Measurements from ENCODE around the gene DDX17.
"Not testable (repeated sequence)": the region's sequence is repeated elsewhere in the genome, so short reads cannot be mapped to it uniquely, and the experiment has no call there.

DDX17 gene

DNA sequence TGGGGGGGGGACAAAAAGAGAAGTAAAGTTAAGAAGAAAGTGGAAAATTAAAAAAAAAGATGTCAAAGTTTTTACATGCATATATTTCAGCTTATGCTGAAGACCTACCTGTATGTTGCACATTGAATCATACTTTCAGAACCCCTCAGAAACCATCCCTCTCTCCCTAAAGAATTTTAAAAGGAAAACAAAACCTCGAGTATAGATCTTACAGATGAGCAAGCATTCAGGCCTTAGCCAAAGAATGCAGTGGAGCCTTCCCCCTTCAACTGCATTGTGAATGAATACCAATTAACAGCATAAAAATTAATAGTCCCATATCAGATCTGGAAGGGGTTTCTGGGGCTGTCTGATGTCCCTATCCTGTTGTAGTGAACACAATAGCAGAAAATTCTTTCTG, 21.9 kb downstream of the DDX17 start:
- no peaks in the 10 kb centered on the region for H3K27me3 Mint-ChIP-seq
- CTCF ChIA-PET, result no interaction called here
- peaks cover 70% of the 10 kb centered on the region for H3K36me3 Mint-ChIP-seq
- H3K9me3 Mint-ChIP-seq, result no peaks in the 10 kb centered on the region
- H3K4me3 Mint-ChIP-seq, result no peak overlapping the region
- no peak for DNase-seq
- peaks cover 23% of the 10 kb centered on the region for H3K4me1 Mint-ChIP-seq
- no peak overlapping the region for H3K27ac Mint-ChIP-seq

DNA sequence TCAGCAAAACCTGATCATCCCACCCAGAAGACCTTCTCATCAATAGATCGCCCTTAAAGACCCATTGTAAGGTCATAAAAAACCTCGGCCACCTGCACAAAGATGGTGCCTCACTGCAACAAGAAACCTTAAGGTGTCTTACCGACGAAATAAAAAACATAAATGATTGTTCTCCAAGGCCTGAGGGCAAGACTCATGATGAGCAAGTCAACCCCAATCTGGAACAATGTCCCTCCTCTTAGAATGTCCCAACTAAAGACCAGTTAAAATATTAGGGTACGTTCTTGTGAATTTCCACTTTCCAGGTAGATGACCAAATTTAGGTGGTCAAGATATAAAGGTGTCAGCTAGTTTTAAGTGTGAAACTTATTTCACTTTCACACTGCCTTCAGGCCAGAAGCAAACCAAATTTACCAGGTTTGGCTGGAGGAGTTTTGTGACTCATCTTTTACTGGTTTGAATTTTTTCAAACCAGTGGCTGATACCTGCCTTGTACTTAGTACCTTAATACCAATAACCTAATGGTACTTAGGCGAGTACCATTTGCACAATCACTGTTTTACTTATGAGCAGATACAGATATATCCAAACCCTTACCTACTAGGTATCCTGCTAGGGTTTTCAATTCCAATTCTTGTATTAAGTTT, 23.3 kb downstream of the DDX17 start:
- Mint-ChIP-seq H3K4me3 (no peak overlapping the region), H3K27me3 (no peaks in the 10 kb centered on the region), H3K27ac (no peak overlapping the region), H3K36me3 (peaks cover 59% of the 10 kb centered on the region), H3K9me3 (no peaks in the 10 kb centered on the region), H3K4me1 (peaks cover 17% of the 10 kb centered on the region)
- CTCF ChIA-PET, result no interaction called here
- no peak for DNase-seq

DNA sequence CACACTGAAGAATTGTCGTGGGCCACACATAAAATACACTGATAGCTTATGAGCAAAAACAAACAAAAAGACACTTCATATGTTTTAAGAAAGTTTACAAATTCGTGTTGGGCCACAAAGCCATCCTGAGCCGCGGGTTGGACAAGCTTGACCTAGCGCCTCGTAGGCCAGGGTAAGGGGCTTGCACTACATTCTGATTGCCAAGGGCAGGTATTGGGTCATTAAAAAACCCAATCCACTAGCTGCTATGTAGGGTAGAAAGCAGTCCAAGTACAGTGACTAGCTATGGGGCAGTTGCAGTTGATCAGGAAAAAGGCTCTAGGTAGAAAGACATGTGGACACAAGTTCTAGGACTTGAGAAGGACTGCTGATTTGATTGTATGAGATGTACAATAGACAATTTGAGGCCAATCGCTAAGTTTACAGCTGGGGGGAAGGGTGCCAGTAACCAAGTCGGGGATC, 24.2 kb downstream of the DDX17 start:
- CTCF ChIA-PET, result interaction anchor here (1.0 kb wide), 1 partner anchor 90 kb away, joined by 3 read pairs; no protein-coding TSS in a partner anchor
- Mint-ChIP-seq H3K27ac (no peak overlapping the region), H3K36me3 (peaks cover 57% of the 10 kb centered on the region), H3K4me1 (peaks cover 16% of the 10 kb centered on the region), H3K9me3 (no peaks in the 10 kb centered on the region), H3K27me3 (no peaks in the 10 kb centered on the region), H3K4me3 (no peak overlapping the region)
- no peak for DNase-seq

DNA sequence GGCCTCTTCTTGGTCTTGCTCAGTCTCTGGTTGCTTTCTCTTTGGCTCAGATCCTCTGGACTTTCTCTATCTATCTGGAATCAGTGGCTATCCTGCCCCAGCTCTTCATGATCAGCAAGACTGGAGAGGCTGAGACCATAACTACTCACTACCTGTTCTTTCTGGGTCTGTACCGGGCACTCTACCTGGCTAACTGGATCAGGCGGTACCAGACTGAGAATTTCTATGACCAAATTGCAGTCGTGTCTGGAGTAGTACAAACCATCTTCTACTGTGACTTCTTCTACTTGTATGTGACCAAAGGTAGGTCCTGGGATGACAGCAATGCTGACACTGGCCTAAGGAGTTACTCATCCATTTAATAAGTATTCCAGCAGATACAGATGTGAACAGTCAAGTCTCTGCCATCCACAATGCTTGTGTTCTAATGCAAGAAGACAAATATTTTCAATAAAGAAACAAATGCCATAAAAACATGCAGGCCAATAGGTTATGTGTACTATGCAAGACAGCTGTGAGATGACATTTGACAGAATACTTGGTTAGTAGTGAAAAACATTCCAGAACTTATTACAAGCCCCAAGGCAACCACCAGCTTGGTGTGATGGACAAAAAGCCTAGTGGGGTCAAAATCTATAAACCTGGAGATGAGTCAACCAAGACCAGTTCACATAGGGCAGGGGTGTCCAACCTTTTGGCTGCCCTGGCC, 24.8 kb downstream of the DDX17 start:
- Mint-ChIP-seq H3K27me3 (no peaks in the 10 kb centered on the region), H3K4me3 (no peak overlapping the region), H3K9me3 (no peaks in the 10 kb centered on the region), H3K4me1 (peaks cover 11% of the 10 kb centered on the region), H3K27ac (peak overlapping the region; percentile 35), H3K36me3 (peaks cover 51% of the 10 kb centered on the region)
- CTCF ChIA-PET, result interaction anchor here (1.0 kb wide), 1 partner anchor 91 kb away, joined by 3 read pairs; no protein-coding TSS in a partner anchor
- no peak for DNase-seq

DNA sequence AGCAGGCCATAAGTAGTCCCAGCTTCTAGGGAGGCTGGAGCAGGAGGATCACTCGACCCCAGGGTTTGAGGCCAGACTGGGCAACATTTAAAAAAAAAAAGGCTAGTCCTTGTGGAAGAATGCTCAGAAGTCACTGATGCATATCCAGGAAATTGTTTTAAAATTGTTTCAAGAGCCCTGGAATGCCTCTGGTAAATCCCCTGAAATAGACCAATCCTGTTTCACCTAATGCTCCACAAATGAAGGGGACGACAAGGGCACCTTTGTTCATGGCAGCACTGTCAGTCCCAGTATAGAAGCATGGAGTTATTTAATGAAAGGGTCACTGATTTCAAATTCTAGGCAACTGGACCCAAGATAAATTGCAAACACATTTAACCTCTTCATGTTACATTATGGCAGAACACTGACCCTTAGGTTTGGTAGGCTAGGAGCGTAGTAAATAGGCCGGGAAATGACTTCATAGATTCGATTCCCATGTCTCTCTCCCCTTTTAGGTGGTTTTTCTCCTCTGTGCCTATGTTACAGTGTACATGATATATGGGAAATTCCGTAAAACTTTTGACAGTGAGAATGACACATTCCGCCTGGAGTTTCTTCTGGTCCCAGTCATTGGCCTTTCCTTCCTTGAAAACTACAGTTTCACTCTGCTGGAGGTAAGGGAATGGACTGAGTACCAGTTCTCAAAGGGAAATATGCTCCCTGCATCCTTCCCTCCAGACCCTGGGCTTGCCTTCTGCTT, 26.8 kb downstream of the DDX17 start:
- peaks cover 4% of the 10 kb centered on the region for H3K4me1 Mint-ChIP-seq
- H3K9me3 Mint-ChIP-seq, result no peaks in the 10 kb centered on the region
- H3K36me3 Mint-ChIP-seq, result peaks cover 34% of the 10 kb centered on the region
- H3K27me3 Mint-ChIP-seq, result peaks cover 3% of the 10 kb centered on the region
- DNase-seq, result no peak
- CTCF ChIA-PET, result no interaction called here
- H3K4me3 Mint-ChIP-seq, result no peak overlapping the region
- H3K27ac Mint-ChIP-seq, result no peak overlapping the region

DNA sequence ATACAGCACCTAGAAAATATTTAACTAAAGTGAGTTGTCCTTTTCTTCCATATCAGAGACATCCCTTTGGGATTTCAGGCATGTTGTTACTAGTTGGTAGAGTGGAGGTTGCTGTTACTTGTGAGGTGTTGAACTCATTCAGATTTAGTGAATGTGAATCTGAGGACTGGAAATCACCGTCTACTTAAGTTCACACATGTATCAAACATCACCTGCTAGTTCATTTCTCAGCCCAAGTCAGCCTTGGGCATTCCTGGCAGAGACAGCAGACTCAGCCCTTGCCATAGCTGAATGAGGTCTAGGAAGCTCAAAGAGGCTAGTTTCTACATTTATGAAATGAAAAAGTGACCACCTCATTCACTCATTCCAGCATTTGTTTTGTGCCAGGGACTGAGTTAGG, 28.5 kb downstream of the DDX17 start:
- CTCF ChIA-PET, result no interaction called here
- Mint-ChIP-seq H3K4me1 (no peaks in the 10 kb centered on the region), H3K27me3 (peaks cover 15% of the 10 kb centered on the region), H3K36me3 (peaks cover 17% of the 10 kb centered on the region), H3K9me3 (no peaks in the 10 kb centered on the region), H3K27ac (peak overlapping the region; percentile 12), H3K4me3 (no peak overlapping the region)
- no peak for DNase-seq

DNA sequence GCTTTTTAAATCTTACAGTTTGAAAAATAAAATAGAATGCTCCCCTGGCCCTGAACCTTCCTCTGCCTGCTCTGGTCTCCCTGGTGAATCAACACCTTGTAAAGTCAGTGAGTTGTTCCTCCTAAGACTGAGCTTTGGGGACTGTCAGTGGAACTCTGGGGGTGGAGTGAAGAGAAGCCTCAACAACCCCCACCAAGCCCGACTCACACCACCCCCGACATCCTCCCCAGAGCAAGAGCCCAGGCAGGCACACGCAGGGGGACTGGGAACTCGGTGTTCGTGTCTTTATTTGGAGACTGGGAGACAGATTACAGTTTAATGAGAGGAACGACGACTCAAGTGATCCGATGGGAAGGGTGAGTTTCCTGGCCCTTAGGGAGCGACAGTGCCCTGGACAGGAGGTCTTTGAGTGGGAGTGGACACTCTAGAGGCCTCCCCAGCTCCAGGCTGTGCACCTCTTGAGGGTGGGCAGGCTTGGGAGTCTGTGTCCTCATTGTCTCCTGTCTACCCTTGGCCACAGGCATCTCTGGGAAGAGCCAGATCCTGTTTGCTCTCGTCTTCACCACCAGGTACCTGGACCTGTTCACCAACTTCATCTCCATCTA, 32.0 kb downstream of the DDX17 start:
- no peak overlapping the region for H3K27ac Mint-ChIP-seq

DNA sequence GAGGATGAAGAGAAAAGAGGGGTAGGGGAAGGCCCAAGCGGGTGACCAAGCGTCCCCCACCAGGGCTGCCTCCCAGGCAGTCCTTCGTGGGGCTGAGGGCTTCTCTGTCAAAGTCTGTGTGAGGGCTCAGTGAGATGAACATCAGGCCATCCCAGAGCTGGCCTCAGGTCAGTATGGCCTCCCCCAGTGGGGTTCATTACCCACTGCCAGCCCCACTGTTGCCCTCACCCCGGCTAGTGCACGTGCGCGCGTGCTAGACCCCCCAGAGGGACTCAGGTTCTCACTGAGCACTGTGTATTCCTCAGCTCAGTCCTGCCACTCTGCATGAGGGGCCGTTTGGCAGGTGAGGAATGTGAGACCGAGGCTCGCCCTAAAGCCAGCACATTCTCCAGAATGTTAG, 34.9 kb downstream of the DDX17 start:
- H3K4me3 Mint-ChIP-seq, result no peak overlapping the region
- DNase-seq, result no peak
- H3K36me3 Mint-ChIP-seq, result no peaks in the 10 kb centered on the region
- H3K4me1 Mint-ChIP-seq, result peaks cover 8% of the 10 kb centered on the region
- peaks cover 56% of the 10 kb centered on the region for H3K27me3 Mint-ChIP-seq
- no peak overlapping the region for H3K27ac Mint-ChIP-seq
- CTCF ChIA-PET, result no interaction called here
- no peaks in the 10 kb centered on the region for H3K9me3 Mint-ChIP-seq

More for the DNA sequence above, 32.0 kb downstream of the DDX17 start:
- CTCF ChIA-PET, result no interaction called here
- peaks cover 27% of the 10 kb centered on the region for H3K27me3 Mint-ChIP-seq
- H3K9me3 Mint-ChIP-seq, result no peaks in the 10 kb centered on the region
- no peak for DNase-seq
- H3K4me1 Mint-ChIP-seq, result no peaks in the 10 kb centered on the region
- H3K36me3 Mint-ChIP-seq, result no peaks in the 10 kb centered on the region
- no peak overlapping the region for H3K4me3 Mint-ChIP-seq

DNA sequence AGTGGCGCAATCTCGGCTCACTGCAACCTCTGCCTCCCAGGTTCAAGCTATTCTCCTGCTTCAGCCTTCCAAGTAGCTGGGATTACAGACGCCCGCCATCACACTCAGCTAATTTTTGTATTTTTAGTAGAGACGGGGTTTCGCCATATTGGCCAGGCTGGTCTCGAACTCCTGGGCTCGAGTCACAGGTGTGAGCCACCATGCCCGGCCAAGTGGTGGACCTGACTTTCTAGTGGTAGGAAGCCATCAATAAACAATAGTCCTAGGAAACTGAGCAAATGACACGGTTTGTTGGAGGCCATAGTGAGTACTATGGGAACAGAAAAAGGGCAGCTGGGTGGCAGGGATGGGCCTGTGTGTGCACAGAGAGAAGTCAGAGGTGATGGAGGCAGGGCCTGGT, 35.9 kb downstream of the DDX17 start:
- CTCF ChIA-PET, H3K9me3 Mint-ChIP-seq, H3K4me3 Mint-ChIP-seq, DNase-seq, H3K4me1 Mint-ChIP-seq, H3K27ac Mint-ChIP-seq, H3K36me3 Mint-ChIP-seq: not testable (repeated sequence)
- H3K27me3 Mint-ChIP-seq, result peaks cover 67% of the 10 kb centered on the region

DNA sequence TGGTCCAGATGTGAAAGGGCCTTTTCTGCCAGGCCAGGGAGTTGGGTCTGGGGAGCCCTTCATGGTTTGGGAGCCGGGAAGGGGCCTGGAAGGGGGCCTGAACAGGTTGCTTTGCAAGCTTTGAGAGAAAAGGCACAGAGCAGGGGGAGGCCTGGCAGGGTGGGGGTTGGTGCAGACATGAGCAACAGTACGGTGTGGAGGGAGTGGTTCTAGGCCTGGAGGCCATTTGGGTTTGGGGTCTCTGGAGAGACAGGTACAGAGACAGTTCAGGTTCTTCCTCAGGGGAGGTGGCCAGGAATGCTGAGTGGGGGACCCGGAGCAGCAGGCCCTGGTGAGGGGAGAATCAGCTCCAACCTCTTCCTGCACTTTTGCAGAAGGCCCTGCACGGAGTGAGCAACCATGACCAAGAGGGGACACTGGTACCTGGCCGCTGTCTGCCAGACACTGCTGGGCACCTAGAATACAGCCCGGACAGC, 36.8 kb downstream of the DDX17 start:
- Mint-ChIP-seq H3K27ac (no peak overlapping the region), H3K9me3 (no peaks in the 10 kb centered on the region), H3K4me1 (peaks cover 8% of the 10 kb centered on the region), H3K36me3 (no peaks in the 10 kb centered on the region), H3K4me3 (no peak overlapping the region), H3K27me3 (peaks cover 73% of the 10 kb centered on the region)
- DNase-seq, result no peak
- CTCF ChIA-PET, result interaction anchor here (1.4 kb wide), 1 partner anchor 30 kb away, joined by 3 read pairs; no protein-coding TSS in a partner anchor

DNA sequence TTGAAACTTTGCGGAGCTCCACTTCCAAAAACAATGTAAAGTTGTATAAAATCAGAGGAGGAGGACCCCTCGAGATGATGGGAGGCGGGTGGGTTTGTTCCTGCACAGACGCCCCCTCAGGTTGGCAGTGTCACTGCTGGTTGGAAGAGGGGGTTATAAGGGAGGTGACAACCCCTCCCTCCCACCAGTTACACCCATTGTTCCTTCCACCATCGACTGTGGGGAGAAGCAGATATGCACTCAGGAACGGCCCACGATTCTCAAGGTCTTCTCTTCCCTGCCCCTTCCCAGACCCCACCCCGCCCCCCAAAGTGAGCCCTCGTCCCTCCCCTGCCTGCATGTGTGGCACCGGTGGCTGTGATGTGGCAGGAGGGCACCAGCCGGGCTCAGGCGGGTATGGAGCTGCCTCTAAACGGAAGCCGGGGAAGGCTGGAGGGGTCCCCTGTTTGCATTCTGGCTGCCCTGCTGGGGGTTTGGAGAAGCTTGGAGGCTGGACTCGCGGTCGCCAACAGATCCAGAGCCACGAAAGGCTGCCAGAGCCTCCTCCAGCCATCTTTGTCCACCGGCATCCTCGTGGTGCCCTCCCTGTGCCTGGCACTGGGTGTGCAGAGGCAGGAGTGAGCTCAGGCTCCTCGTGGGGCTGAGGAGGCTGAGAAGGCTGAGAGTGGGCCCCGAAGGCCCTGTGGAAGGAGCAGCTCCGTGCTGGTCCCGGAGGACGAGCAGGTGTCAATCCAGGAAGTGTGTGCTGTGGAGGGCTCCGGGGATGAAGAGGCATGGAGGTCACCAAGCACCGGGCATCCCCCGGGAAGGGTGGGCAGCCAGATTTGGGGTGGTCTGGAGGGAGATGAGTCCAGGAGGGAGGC, 37.4 kb downstream of the DDX17 start:
- Mint-ChIP-seq H3K9me3 (no peaks in the 10 kb centered on the region), H3K27ac (no peak overlapping the region), H3K36me3 (no peaks in the 10 kb centered on the region), H3K4me3 (peak overlapping the region; percentile 59), H3K4me1 (peaks cover 8% of the 10 kb centered on the region), H3K27me3 (peaks cover 73% of the 10 kb centered on the region)
- no peak for DNase-seq
- CTCF ChIA-PET, result interaction anchor here (1.4 kb wide), 1 partner anchor 30 kb away, joined by 3 read pairs; no protein-coding TSS in a partner anchor

DNA sequence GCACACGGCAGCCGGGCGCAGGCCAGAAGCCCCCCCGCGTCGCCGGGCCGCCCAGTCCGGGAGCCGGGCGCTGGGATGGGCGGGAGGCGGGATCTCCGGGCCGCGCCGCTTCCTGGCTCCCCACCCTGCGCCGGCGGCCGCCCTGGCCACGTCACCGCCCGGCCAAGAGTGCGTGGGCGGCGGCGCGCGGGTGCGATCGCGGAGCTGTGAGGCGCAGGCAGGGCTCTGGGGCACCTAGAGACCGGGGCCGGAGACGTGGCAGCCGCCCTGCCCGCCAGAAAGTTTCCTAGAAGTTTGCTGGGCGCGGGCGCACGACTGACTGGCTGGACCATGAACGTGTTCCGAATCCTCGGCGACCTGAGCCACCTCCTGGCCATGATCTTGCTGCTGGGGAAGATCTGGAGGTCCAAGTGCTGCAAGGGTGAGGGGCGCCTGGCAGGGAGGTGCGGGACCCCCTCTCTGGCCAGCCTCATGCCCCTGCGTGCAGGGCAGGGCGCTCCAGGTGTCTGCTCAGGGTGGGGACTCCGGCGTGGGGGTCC, 38.1 kb downstream of the DDX17 start, which contains the start of gene KDELR3:
Gene KDELR3, plus strand, starts transcription at position 193 of the 539 bp plus-strand sequence. Its CDS starts 138 bp downstream, at position 331.
- Mint-ChIP-seq H3K27ac (no peak within 1 kb of the TSS), H3K27me3 (peaks cover 74% of the 10 kb centered on the region), H3K9me3 (no peaks in the 10 kb centered on the region), H3K4me1 (peaks cover 12% of the 10 kb centered on the region), H3K4me3 (peak within 1 kb of the TSS; percentile 63), H3K36me3 (no peaks in the 10 kb centered on the region)
- peak; percentile 58 for DNase-seq
- CTCF ChIA-PET, result interaction anchor here (1.4 kb wide), 1 partner anchor 31 kb away, joined by 3 read pairs; no protein-coding TSS in a partner anchor

DNA sequence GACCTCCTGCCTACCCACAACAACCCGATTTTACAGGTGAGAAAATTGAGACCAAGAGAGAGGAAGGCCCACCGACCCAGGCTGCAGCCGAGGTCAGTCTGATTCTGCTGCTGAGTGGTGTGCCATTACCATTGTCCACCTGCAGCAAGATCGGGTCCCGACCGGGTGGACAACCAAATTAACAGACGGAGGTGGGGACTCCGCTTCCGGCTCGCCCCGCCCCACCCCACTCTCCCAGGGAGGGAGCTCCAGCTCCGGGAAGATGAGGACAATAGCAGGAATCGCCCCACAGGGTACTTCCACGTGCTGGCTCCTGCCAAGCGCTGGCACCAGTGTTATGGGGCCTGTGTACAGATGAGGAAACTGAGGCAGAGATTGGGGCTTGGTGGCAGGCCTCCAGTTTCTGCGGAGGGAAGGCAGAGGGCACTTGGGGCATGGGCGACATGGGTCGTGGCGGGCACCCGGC, 38.6 kb downstream of the DDX17 start:
- Mint-ChIP-seq H3K36me3 (no peaks in the 10 kb centered on the region), H3K27me3 (peaks cover 79% of the 10 kb centered on the region), H3K27ac (no peak overlapping the region), H3K4me1 (peaks cover 12% of the 10 kb centered on the region), H3K4me3 (peak overlapping the region; percentile 63), H3K9me3 (no peaks in the 10 kb centered on the region)
- CTCF ChIA-PET, result no interaction called here
- no peak for DNase-seq

Data from activated naive CD4-positive, alpha-beta T cell treated with anti-CD3 and anti-CD28 coated beads, Interleukin-2, amount 10 ng/mL, durations not matched to agents 7 days and 5 days (primary cell).